GM18907 (cell line): ENCODE results near the gene CD244.
"Not testable (repeated sequence)": the region's sequence is repeated elsewhere in the genome, so short reads cannot be mapped to it uniquely, and the experiment has no call there.

Experiments used
- ATAC-seq: cut with Tn5 transposase; IDR thresholded peaks from one replicate; pipeline ENCODE4 v1.9.1; 2021; ENCODE audit warnings: mild to moderate bottlenecking, moderate library complexity; ENCODE audit not compliant: unreplicated experiment

CD244 gene

GRCh38 chr1:160879056-160879455 lies 16.4 kb upstream of the CD244 start:
- ATAC-seq: no peak

- no peak for ATAC-seq
These were observed 14.5 kb upstream of the CD244 start for GRCh38 chr1:160877221-160877620.

- ATAC-seq: no peak
These were observed 13.6 kb upstream of the CD244 start for GRCh38 chr1:160876311-160876710.

DNA sequence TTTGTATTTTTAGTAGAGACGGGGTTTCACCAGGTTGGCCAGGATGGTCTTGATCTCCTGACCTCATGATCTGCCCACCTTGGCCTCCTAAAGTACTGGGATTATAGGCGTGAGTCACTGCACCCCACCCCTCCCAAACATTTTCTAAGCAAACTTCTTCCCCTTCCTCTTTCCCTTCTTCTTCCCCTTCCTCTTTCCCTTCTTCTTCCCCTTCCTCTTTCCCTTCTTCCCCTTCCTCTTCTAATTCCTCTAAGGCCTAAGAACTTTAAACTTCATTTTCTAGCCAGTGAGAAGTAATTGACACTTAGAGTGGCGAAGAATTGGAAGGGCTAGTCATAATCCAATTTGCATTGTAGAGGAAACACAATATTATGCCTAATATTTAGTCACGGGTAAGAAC lies 12.9 kb upstream of the CD244 start:
- ATAC-seq: not testable (repeated sequence)

GRCh38 chr1:160874935-160875334 lies 12.2 kb upstream of the CD244 start:
- no peak for ATAC-seq

DNA sequence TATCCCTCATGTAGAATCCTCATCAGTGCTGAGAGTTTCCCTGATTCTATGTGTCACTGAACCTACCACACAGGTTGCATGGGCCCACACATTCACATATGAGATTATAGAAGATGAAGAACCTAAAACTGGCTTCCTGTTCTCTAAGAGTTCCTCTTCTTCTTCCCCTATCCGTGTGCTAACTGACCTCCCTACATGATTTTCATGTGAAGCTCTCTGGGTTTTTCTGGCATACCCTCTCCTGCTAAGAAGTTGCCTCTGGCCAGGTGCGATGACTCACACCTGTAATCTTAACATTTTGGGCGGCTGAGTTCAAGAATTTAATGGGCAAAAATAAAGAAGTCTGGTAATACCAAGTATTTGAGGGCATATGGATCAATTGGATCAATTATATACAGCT lies 5.5 kb upstream of the CD244 start:
- ATAC-seq: no peak

DNA sequence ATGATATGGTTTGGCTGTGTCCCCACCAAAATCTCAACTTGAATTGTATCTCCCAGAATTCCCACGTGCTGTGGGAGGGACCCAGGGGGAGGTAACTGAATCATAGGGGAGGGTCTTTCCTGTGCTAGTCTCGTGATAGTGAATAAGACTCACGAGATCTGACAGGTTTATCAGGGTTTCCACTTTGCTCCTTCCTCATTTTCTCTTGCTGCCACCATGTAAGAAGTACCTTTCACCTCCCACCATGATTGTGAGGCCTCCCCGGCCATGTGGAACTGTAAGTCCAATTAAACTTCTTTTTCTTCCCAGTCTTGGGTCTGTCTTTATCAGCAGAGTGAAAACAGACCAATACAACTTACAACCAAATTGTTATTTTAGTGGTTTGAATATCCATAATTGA lies 5.0 kb upstream of the CD244 start:
- ATAC-seq: not testable (repeated sequence)

DNA sequence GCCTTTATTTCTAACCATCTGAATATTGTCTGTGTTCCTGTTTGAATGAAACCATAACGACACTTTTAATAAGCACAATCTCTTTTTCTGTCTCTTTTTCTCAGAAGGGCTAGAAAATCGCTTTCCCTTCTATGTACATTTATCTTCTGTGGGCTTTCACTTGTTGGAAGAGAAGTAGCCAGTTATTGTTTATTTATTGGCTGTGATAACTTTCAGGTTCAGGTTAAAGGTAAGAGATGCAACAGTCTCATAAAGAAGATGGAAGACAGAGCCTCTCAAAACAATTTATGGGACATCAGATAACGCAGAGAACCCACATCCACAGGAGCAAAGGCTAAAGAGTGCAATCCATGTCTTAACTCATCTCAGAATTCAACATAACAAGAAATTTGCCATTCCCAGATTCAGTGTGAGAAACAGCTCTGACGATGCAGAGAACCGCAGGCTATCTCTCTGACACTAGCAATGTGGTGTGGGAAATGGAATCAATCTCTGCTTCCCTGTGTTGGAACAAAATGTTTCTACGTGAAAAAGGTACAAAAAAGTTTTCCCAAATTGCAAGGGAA lies 4.1 kb upstream of the CD244 start:
- ATAC-seq: no peak

DNA sequence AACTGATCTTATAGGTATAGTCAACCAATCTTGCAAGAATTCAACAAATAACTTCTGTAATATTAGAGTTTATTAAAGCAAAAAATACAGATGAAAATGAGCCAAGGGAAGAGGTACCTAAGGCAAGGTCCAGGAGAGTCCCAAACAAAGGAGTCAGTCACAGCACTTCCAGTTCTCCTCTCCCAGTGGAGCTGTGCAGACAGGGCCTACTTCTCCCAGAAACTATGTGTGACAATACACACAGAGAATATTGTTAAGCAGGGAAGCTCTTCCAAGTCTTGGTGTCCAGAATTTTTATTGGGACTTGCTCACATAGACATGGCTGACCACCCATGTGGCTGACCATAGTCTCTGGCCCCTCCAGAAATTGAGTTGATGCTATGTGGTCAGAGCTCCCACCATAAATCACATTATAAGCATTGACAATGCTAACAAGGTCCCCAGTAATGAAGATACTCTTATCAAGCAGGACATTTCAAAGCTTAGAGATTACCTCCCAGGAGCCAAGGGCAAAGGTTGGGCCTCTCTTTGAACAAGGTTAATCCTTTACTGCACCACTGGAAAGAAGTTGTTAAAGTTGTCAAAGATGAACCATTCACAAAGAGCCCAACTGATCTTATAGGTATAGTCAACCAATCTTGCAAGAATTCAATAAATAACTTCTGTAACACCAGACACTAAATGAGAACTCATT lies 3.5 kb upstream of the CD244 start:
- no peak for ATAC-seq

GRCh38 chr1:160865337-160865736 lies 2.6 kb upstream of the CD244 start:
- no peak for ATAC-seq

GRCh38 chr1:160864173-160864572 lies 1.5 kb upstream of the CD244 start:
- no peak for ATAC-seq

GRCh38 chr1:160863774-160864131 lies 1.1 kb upstream of the CD244 start:
- no peak for ATAC-seq

DNA sequence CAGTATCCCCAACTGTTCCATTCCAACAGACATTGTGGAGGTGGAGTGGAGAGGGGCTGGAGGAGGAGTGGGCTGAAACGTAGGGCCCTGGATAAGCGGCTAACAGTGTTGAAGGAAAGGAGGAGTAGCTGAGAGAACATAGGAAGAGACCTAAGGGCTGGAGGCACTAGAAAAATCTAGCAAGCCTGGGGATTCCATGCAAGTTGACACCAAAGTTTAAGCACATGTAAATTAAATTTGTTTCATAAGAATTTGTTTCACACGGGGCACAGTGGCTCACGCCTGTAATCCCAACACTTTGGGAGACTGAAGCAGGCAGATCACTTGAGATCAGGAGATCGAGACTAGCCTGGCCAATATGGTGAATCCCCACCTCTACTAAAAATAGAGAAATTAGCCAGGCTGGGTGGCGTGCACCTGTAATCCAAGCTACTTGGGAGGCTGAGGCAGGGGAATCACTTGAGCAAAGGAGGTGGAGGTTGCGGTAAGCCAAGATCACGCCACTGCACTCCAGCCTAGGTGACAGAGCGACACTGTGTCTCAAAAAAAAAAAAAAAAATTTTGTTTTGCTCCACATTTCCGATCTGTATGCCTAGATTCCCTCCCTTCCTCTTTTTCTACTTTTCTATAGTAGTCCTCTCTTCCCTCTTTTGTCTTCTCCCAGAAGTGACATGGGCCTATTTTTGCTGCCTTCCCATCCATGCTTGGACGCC lies 530 bp upstream of the CD244 start:
- no peak for ATAC-seq

DNA sequence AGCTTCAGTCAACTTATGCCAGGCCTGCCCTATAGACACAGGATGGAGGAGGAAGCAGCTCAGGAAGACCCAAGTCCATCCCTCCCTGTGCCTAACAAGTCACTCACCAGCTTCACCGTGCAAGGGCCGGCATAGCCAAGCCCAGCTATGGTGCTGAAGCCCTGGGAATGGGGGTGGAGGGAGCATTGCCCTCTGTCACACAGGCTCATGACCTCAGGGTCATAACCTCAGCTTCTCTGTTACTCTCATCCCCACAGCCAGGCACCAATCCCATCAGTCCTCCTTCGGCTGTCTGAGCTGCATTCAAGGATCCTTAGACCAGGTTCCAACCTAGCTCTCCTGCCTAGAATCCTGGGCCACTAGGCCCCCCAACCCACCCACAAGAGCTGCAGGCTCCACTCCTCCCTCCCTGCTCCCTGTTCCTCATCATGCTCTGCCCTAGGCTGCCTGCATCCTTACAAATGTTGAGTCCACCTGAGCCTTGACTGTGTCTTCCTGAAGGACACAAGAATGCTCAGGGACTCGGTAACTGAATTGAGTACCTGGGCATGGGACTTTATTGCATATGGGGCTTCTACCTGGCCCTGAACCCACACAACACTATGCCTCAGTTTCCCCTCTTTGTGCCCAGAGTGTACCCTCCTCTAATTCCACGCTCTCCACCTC lies 1.7 kb downstream of the CD244 start:
- no peak for ATAC-seq

DNA sequence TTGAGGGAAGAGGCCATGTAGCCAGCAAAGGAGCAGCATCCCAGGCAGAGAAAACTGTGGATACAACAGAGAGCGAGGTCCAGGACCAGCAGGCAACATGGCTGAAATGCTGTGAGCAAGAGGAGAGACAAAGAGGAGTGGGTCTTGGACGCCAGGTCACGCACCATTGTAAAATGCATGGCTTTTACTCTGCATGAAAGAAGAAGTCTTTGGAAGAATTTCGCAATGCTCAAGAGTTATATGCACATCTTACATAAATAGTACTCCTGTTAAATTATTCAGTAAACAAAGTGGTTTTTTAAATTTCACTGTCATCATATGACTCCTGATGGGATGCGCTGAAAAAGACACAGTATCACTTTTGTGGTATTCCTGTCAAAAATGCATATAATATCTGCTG lies 3.5 kb downstream of the CD244 start:
- no peak for ATAC-seq

DNA sequence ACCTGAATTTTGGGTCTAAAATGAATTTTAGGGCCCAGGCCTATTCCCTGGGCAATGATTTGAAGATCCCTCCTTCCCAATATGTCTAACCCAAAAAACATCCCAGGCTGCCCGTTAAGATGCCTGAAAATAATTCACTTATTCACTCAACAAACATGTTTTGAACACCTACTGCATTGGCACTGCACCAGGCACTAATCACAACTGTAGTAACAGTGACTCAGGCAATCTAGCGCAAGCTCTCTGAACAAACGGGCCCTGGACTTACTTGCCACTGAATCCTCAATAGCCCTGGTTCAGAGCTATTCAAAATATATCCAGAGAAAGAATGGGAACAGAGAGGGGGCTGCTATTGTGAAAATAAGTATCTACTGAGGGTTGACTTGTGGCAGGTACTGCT lies 4.2 kb downstream of the CD244 start:
- ATAC-seq: no peak

DNA sequence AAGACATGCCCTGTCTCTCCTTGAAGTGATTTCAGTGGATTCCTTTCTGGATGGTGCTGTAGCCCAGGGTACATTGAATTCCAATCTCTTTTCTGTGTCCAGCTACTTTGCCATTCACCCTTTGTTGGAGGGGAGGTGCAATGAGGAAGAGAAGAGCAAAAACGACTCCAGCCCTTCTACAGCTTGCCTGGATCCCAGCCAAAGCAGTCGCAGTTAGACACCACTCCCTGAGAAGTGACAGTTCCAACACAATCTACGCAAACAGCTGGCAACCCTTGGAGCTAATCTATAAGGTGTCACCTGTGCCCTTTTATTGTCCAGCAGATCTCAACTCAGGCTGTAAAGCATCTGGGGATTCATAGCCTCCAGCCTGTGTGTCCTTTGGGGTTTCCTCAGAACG lies 4.6 kb downstream of the CD244 start:
- no peak for ATAC-seq

DNA sequence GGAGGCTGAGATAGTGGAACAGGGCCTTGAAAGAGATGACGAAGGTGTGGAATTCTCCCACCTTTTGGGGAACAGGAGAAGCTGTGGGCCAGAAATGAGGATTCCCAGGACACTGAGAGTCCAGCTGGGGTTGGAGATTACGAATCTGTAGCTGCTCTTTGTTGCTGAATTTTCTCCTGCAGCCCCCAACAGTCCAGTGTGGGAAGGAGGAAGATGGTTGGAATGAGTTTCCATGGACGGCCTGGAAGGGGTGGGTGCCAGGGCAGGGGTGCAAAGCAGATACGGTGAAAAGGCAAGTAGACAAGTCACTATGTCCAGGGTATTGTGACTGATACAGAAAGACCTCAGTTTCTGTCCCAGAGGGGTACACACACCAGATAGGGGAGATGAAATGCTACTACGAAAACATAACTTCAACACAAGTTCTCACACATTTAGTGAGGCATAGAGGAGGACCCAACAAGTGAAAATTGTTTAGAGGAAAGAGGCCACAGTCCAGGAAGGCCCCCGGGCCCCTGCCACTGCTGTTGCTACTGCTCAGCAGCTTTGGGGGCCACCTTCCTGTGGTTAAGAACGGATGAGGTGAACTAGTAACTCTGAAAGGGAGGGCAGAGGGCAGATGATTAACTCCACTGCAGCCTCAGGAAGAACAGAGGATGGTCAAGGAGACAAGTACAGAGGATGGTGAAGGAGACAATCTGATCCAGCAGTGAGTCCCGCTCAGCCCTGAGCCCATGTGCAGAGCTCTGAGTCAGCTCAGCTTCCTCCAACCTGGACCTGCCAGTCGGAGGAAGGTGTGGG lies 7.3 kb downstream of the CD244 start:
- ATAC-seq: peak; percentile 90

- ATAC-seq: no peak
These were observed 8.9 kb downstream of the CD244 start for GRCh38 chr1:160853754-160854153.

DNA sequence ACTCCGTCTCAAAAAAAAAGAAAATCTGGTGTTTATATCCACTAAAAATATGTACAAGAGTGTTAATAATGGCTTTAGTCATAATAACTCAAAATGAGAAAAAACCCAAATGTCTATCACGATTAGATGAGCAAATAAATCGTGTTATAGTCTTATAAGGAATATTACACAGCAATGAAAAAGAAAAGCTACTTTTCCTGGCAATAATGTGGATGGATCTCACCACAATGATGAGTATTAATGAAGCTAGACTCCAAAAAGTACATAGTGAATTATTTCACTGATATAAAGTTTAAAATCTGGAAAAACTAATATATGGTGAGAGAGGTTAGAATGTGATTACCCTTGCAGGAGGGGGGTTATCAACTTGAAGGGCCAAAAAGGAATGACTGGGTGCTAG lies 9.7 kb downstream of the CD244 start:
- no peak for ATAC-seq

DNA sequence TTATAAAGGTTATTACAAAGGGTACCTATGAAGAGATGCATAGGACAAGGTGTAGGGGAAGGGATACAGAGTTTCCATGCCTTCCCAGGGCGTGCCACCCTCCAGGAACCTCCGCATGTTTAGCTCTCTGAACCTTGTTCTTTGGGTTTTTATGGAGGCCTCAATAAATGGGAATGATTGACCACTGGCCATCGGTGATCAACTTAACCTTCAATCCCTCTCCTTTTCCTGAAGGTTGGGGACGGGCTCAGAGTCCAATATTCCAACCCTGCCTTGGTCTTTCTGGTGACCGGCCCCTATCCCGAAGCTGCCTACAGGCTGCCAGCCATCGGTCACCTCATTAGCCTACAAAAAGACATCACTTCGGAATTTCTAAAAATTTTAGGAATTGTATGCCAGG lies 11.7 kb downstream of the CD244 start:
- ATAC-seq: no peak
